ENCODE measurements around the gene LRIT3.

GRCh38 chr4:109861916-109862511 is 14.1 kb downstream of the LRIT3 start:
- TF ChIP-seq, protein P1, sequence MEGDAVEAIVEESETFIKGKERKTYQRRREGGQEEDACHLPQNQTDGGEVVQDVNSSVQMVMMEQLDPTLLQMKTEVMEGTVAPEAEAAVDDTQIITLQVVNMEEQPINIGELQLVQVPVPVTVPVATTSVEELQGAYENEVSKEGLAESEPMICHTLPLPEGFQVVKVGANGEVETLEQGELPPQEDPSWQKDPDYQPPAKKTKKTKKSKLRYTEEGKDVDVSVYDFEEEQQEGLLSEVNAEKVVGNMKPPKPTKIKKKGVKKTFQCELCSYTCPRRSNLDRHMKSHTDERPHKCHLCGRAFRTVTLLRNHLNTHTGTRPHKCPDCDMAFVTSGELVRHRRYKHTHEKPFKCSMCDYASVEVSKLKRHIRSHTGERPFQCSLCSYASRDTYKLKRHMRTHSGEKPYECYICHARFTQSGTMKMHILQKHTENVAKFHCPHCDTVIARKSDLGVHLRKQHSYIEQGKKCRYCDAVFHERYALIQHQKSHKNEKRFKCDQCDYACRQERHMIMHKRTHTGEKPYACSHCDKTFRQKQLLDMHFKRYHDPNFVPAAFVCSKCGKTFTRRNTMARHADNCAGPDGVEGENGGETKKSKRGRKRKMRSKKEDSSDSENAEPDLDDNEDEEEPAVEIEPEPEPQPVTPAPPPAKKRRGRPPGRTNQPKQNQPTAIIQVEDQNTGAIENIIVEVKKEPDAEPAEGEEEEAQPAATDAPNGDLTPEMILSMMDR (IDR thresholded peaks at IDR 0.05; ENCODE audit: insufficient read depth, low read length) = no peak
- TF ChIP-seq, protein P2, sequence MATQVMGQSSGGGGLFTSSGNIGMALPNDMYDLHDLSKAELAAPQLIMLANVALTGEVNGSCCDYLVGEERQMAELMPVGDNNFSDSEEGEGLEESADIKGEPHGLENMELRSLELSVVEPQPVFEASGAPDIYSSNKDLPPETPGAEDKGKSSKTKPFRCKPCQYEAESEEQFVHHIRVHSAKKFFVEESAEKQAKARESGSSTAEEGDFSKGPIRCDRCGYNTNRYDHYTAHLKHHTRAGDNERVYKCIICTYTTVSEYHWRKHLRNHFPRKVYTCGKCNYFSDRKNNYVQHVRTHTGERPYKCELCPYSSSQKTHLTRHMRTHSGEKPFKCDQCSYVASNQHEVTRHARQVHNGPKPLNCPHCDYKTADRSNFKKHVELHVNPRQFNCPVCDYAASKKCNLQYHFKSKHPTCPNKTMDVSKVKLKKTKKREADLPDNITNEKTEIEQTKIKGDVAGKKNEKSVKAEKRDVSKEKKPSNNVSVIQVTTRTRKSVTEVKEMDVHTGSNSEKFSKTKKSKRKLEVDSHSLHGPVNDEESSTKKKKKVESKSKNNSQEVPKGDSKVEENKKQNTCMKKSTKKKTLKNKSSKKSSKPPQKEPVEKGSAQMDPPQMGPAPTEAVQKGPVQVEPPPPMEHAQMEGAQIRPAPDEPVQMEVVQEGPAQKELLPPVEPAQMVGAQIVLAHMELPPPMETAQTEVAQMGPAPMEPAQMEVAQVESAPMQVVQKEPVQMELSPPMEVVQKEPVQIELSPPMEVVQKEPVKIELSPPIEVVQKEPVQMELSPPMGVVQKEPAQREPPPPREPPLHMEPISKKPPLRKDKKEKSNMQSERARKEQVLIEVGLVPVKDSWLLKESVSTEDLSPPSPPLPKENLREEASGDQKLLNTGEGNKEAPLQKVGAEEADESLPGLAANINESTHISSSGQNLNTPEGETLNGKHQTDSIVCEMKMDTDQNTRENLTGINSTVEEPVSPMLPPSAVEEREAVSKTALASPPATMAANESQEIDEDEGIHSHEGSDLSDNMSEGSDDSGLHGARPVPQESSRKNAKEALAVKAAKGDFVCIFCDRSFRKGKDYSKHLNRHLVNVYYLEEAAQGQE (IDR thresholded peaks at IDR 0.05; ENCODE audit: insufficient replicate concordance, low read depth) = no peak
- TF ChIP-seq POLR2AphosphoS5 (IDR thresholded peaks at IDR 0.05; ENCODE audit: low read depth) (no peak), GABPA (IDR thresholded peaks at IDR 0.05; ENCODE audit: low read depth) (no peak), SPI1 (IDR thresholded peaks at IDR 0.05; ENCODE audit: borderline replicate concordance, low read depth) (no peak)
